Measurements from ENCODE around the gene ABCD1. TPM values are rescaled to one million over a fixed set of nuclear protein-coding genes. Genes with fewer than 3 reads are reported as not detected.

ABCD1 gene
- polyA plus RNA-seq, 5 donors: 5.7 to 11.7 (median 7.2) TPM

- no peak for DNase-seq
Measured at GRCh38 chrX:153786669-153787068, 62.0 kb downstream of the ABCD1 start.

GRCh38 chrX:153789654-153790053 lies 65.0 kb downstream of the ABCD1 start:
- no peak for DNase-seq

DNA sequence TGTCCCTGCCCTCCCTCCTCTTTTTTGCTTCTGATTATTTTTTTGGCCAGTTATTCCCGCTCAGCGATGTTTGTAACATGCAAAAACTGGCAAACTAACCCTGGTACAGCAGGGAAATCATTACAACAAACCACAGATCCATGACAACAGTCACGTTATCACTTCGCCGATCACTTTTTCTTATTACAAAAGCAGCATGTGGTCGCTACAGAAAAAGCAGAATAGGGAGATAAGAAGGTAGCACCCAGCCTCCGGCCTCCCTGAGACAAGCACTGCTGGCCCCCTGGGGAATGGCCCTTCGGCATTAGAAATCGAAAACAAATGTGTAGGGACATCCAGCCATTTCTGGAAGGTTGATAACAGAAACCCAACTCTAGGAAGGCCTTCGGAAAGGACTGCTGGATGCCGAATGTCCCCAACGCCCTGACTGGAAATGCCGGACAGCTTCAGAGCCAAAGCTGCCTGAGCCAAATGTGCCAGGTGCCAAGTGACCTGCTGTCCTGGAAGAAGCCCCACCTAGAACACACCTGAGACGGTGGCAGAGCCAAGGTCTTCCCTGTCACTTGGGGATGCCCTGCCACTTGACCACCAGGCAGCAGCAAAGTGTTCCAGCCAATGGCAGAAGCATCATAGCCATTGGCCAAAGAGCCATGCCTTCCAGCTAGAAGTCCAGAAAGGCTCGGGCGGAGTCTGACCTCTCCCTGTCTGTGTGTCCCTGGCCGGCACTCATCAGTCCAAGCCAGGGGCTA lies 66.6 kb downstream of the ABCD1 start:
- no peak for DNase-seq

GRCh38 chrX:153792368-153792767 lies 67.7 kb downstream of the ABCD1 start:
- no peak for DNase-seq

DNA sequence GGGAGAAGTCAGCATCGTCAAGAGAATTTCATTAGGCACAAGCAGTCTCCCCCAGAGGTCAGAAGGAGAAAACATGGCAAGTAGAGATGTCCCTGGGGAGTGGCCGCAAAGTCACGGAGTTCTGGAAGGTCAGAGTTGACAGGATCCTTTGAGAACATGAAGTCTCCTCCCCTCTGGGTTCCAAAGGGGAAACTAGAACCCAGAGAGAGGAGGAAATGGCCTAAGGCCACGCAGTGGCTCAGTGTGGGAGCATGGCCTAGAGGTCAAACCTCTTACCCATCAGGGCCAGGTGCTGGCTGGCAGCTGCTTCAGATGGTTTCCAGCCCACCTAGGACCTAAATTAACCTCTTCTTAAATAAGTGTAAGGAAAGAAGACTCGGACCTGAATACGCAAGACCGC lies 68.6 kb downstream of the ABCD1 start:
- DNase-seq: no peak

Other genes with a start within 250 kb of the ABCD1 start
- gene BGN, start 229.9 kb upstream of the ABCD1 start, polyA plus RNA-seq (ENCODE audit: insufficient read depth in 1 of 5, insufficient read length in 5 of 5, low replicate concordance in 1 of 5): 100 to 1,000 TPM; 124 to 242 (median 164) TPM
- gene ATP2B3, start 207.2 kb upstream of the ABCD1 start, polyA plus RNA-seq (ENCODE audit: insufficient read depth in 1 of 5, insufficient read length in 5 of 5, low replicate concordance in 1 of 5): under 1 TPM; 0.17 to 0.43 (median 0.29) TPM
- 10 to 100 TPM; 11.3 to 20.1 (median 12.6) TPM for gene CCNQ, start 125.7 kb upstream of the ABCD1 start, polyA plus RNA-seq (ENCODE audit: insufficient read depth in 1 of 5, insufficient read length in 5 of 5, low replicate concordance in 1 of 5)
- gene DUSP9, start 77.7 kb upstream of the ABCD1 start, polyA plus RNA-seq (ENCODE audit: insufficient read depth in 1 of 5, insufficient read length in 5 of 5, low replicate concordance in 1 of 5): under 1 TPM in 3 of 5 donors, not detected in 2; 0.12 to 0.69 (median 0.45) TPM
- 1 to 10 TPM in 1 of 5 donors, under 1 TPM in 4; 0.54 to 1.1 (median 0.64) TPM for gene PNCK, start 51.0 kb upstream of the ABCD1 start, polyA plus RNA-seq (ENCODE audit: insufficient read depth in 1 of 5, insufficient read length in 5 of 5, low replicate concordance in 1 of 5)
- 1 to 10 TPM; 3.7 to 9.8 (median 7.8) TPM for gene SLC6A8, start 36.9 kb upstream of the ABCD1 start, polyA plus RNA-seq (ENCODE audit: insufficient read depth in 1 of 5, insufficient read length in 5 of 5, low replicate concordance in 1 of 5)
- 100 to 1,000 TPM; 119 to 161 (median 139) TPM for gene BCAP31, start 469 bp upstream of the ABCD1 start, polyA plus RNA-seq (ENCODE audit: insufficient read depth in 1 of 5, insufficient read length in 5 of 5, low replicate concordance in 1 of 5)
- 1 to 10 TPM; 2.1 to 4.1 (median 3.7) TPM for gene PLXNB3, start 39.4 kb downstream of the ABCD1 start, polyA plus RNA-seq (ENCODE audit: insufficient read depth in 1 of 5, insufficient read length in 5 of 5, low replicate concordance in 1 of 5)
- gene SRPK3, start 56.2 kb downstream of the ABCD1 start, polyA plus RNA-seq (ENCODE audit: insufficient read depth in 1 of 5, insufficient read length in 5 of 5, low replicate concordance in 1 of 5): 10 to 100 TPM in 1 of 5 donors, 1 to 10 TPM in 3, under 1 TPM in 1; 0.63 to 14.2 (median 1.4) TPM
- gene IDH3G, start 69.5 kb downstream of the ABCD1 start, polyA plus RNA-seq (ENCODE audit: insufficient read depth in 1 of 5, insufficient read length in 5 of 5, low replicate concordance in 1 of 5): 10 to 100 TPM; 48.9 to 75.0 (median 52.7) TPM
- gene SSR4, start 69.8 kb downstream of the ABCD1 start, polyA plus RNA-seq (ENCODE audit: insufficient read depth in 1 of 5, insufficient read length in 5 of 5, low replicate concordance in 1 of 5): 100 to 1,000 TPM; 152 to 222 (median 163) TPM
- 10 to 100 TPM in 3 of 5 donors, 1 to 10 TPM in 2; 8.5 to 13.9 (median 10.4) TPM for gene PDZD4, start 105.7 kb downstream of the ABCD1 start, polyA plus RNA-seq (ENCODE audit: insufficient read depth in 1 of 5, insufficient read length in 5 of 5, low replicate concordance in 1 of 5)
- gene L1CAM, start 161.3 kb downstream of the ABCD1 start, polyA plus RNA-seq (ENCODE audit: insufficient read depth in 1 of 5, insufficient read length in 5 of 5, low replicate concordance in 1 of 5): under 1 TPM; 0.13 to 0.44 (median 0.20) TPM
- 1 to 10 TPM in 1 of 5 donors, under 1 TPM in 4; 0.58 to 1.3 (median 0.73) TPM for gene AVPR2, start 179.8 kb downstream of the ABCD1 start, polyA plus RNA-seq (ENCODE audit: insufficient read depth in 1 of 5, insufficient read length in 5 of 5, low replicate concordance in 1 of 5)
- 10 to 100 TPM; 17.1 to 29.6 (median 25.4) TPM for gene ARHGAP4, start 201.4 kb downstream of the ABCD1 start, polyA plus RNA-seq (ENCODE audit: insufficient read depth in 1 of 5, insufficient read length in 5 of 5, low replicate concordance in 1 of 5)
- 10 to 100 TPM; 48.0 to 85.6 (median 53.5) TPM for gene NAA10, start 210.2 kb downstream of the ABCD1 start, polyA plus RNA-seq (ENCODE audit: insufficient read depth in 1 of 5, insufficient read length in 5 of 5, low replicate concordance in 1 of 5)
- 1 to 10 TPM; 4.1 to 7.8 (median 6.3) TPM for gene RENBP, start 219.8 kb downstream of the ABCD1 start, polyA plus RNA-seq (ENCODE audit: insufficient read depth in 1 of 5, insufficient read length in 5 of 5, low replicate concordance in 1 of 5)
- 10 to 100 TPM; 26.7 to 48.5 (median 31.9) TPM for gene HCFC1, start 247.0 kb downstream of the ABCD1 start, polyA plus RNA-seq (ENCODE audit: insufficient read depth in 1 of 5, insufficient read length in 5 of 5, low replicate concordance in 1 of 5)
- 1 to 10 TPM; 4.6 to 6.8 (median 6.4) TPM for gene TMEM187, start 247.9 kb downstream of the ABCD1 start, polyA plus RNA-seq (ENCODE audit: insufficient read depth in 1 of 5, insufficient read length in 5 of 5, low replicate concordance in 1 of 5)